Immature natural killer cell (primary cell): Measurements from ENCODE around the gene AK5. TPM values are rescaled to one million over a fixed set of nuclear protein-coding genes. Genes with fewer than 3 reads are reported as not detected.

Experiments used
- DNase-seq, 3 donors: peaks; one replicate each; pipeline ENCODE4 v3.0.0; 2022; ENCODE audit warnings: mixed read lengths in 1 of 3
- H3K27ac Mint-ChIP-seq, 6 donors: one replicate each; pipeline ENCODE4 v1.8.0; 2020; ENCODE audit warnings: mixed read lengths in 6 of 6, mild to moderate bottlenecking in 5 of 6, inconsistent platforms in 4 of 6, moderate library complexity in 3 of 6
- H3K27me3 Mint-ChIP-seq, 3 donors: one replicate each; pipeline ENCODE4 v1.8.0; 2020 to 2021; ENCODE audit warnings: low read depth in 3 of 3, mild to moderate bottlenecking in 3 of 3, mixed read lengths in 3 of 3, moderate library complexity in 3 of 3, inconsistent platforms in 1 of 3
- H3K36me3 Mint-ChIP-seq, 3 donors: one replicate each; pipeline ENCODE4 v1.8.0; 2020; ENCODE audit warnings: mixed read lengths in 3 of 3, inconsistent platforms in 2 of 3, mild to moderate bottlenecking in 2 of 3
- H3K4me1 Mint-ChIP-seq, 2 donors: one replicate each; pipeline ENCODE4 v1.8.0; 2020; ENCODE audit warnings: inconsistent platforms in 2 of 2, mild to moderate bottlenecking in 2 of 2, mixed read lengths in 2 of 2, moderate library complexity in 1 of 2
- H3K4me3 Mint-ChIP-seq, 5 donors: one replicate each; pipeline ENCODE4 v1.8.0; 2020; ENCODE audit warnings: mild to moderate bottlenecking in 5 of 5, mixed read lengths in 5 of 5, inconsistent platforms in 3 of 5, moderate library complexity in 3 of 5
- H3K9me3 Mint-ChIP-seq, 6 donors: one replicate each; pipeline ENCODE4 v1.8.0; 2020; ENCODE audit warnings: mild to moderate bottlenecking in 6 of 6, mixed read lengths in 6 of 6, inconsistent platforms in 4 of 6, moderate library complexity in 3 of 6
- polyA plus RNA-seq, 3 donors: library from polyadenylated mRNA; unstranded; fragments of 300-500 nt; fragmentation: Illumina TruSeq; gene quantifications; one replicate each; pipeline ENCODE4 v1.2.3, GENCODE V29; 2021

Gene AK5
- polyA plus RNA-seq, 3 donors from 2014 or later, result 6.3 to 18.8 (median 13.6) TPM

- H3K27me3 Mint-ChIP-seq, result peaks cover 0 to 2% (median 0%) of the 10 kb centered on the region in 3 donors
- no peak for DNase-seq
- H3K27ac Mint-ChIP-seq, result peak overlapping the region in 1 of 6 donors; percentile 32
- no peak overlapping the region for H3K4me3 Mint-ChIP-seq
- H3K9me3 Mint-ChIP-seq, result peaks cover 12 to 26% (median 21%) of the 10 kb centered on the region in 6 donors
- peaks cover 22 to 56% of the 10 kb centered on the region in 2 donors for H3K4me1 Mint-ChIP-seq
- H3K36me3 Mint-ChIP-seq, result peaks cover 36 to 44% (median 39%) of the 10 kb centered on the region in 3 donors
Measured at GRCh38 chr1:77605246-77606026, 323.6 kb downstream of the AK5 start.

- Mint-ChIP-seq H3K4me1 (peaks cover 22 to 60% of the 10 kb centered on the region in 2 donors), H3K36me3 (peaks cover 40 to 53% (median 43%) of the 10 kb centered on the region in 3 donors)
Measured at GRCh38 chr1:77608893-77609292, 327.1 kb downstream of the AK5 start.

More at GRCh38 chr1:77608893-77609292, 327.1 kb downstream of the AK5 start:
- Mint-ChIP-seq H3K27ac (no peak overlapping the region), H3K9me3 (peaks cover 12 to 29% (median 21%) of the 10 kb centered on the region in 6 donors), H3K27me3 (peaks cover 0 to 2% (median 0%) of the 10 kb centered on the region in 3 donors), H3K4me3 (no peak overlapping the region)
- no peak for DNase-seq

Other genes starting within 250 kb of the AK5 start
- gene PIGK, start 62.6 kb upstream of the AK5 start, polyA plus RNA-seq, result 10 to 100 TPM; 54.1 to 74.8 (median 55.1) TPM